Hepatocyte (in vitro differentiated cells): ENCODE data around the gene CELF5. TPM values are rescaled to one million over a fixed set of nuclear protein-coding genes. Genes with fewer than 3 reads are reported as not detected.

Experiments
- DNase-seq: peaks from one replicate; pipeline ENCODE4 v3.0.0-alpha.2; 2016; ENCODE audit warnings: low spot score
- H2AFZ ChIP-seq: fragments of 200-600 bp; sonication (generic); 2 replicates; pipeline ENCODE4 v1.6.0; 2016; ENCODE audit warnings: antibody characterized with exemption, mild to moderate bottlenecking
- H3K27ac ChIP-seq: fragments of 200-600 bp; sonication (generic); 2 replicates; pipeline ENCODE4 v1.5.1; 2016; ENCODE audit warnings: mild to moderate bottlenecking
- H3K27me3 ChIP-seq: fragments of 200-600 bp; sonication (generic); 2 replicates; pipeline ENCODE4 v1.6.1; 2016
- H3K36me3 ChIP-seq: fragments of 200-600 bp; sonication (generic); replicated peaks from 2 replicates; pipeline ENCODE4 v1.5.1; 2016; ENCODE audit warnings: low read depth; ENCODE audit not compliant: insufficient read depth
- H3K4me1 ChIP-seq: fragments of 200-600 bp; sonication (generic); 2 replicates; pipeline ENCODE4 v1.5.1; 2016; ENCODE audit warnings: mild to moderate bottlenecking, moderate library complexity; ENCODE audit not compliant: insufficient read depth
- H3K4me2 ChIP-seq: fragments of 200-600 bp; sonication (generic); 2 replicates; pipeline ENCODE4 v1.6.0; 2016
- H3K4me3 ChIP-seq: fragments of 200-600 bp; sonication (generic); 2 replicates; pipeline ENCODE4 v1.5.1; 2016; ENCODE audit warnings: mild to moderate bottlenecking
- H3K79me2 ChIP-seq: fragments of 200-600 bp; sonication (generic); 2 replicates; pipeline ENCODE4 v1.6.0; 2017; ENCODE audit warnings: mild to moderate bottlenecking
- H3K9me2 ChIP-seq: fragments of 200-600 bp; sonication (generic); replicated peaks from 2 replicates; pipeline ENCODE4 v1.6.0; 2017; ENCODE audit warnings: mild to moderate bottlenecking; ENCODE audit not compliant: insufficient read depth
- H3K9me3 ChIP-seq: fragments of 200-600 bp; sonication (generic); 2 replicates; pipeline ENCODE4 v1.5.1; 2016; ENCODE audit warnings: low read depth, mild to moderate bottlenecking
- H4K20me1 ChIP-seq: fragments of 200-600 bp; sonication (generic); 2 replicates; pipeline ENCODE4 v1.6.0; 2016; ENCODE audit warnings: mild to moderate bottlenecking; ENCODE audit not compliant: insufficient read depth, poor library complexity, severe bottlenecking
- CTCF ChIP-seq: fragments of 200-600 bp; sonication (generic); IDR thresholded peaks from 2 replicates; pipeline ENCODE4 v1.5.1; 2016; ENCODE audit warnings: antibody characterized with exemption, mild to moderate bottlenecking; ENCODE audit not compliant: poor library complexity
- EZH2 ChIP-seq: fragments of 200-600 bp; sonication (generic); IDR thresholded peaks from 2 replicates; pipeline ENCODE4 v1.6.1; 2016; ENCODE audit warnings: antibody characterized with exemption, mild to moderate bottlenecking, borderline replicate concordance
- EZH2phosphoT487 ChIP-seq: fragments of 200-600 bp; sonication (generic); IDR thresholded peaks from one replicate; pipeline ENCODE4 v1.6.1; 2018; ENCODE audit warnings: antibody characterized with exemption, mild to moderate bottlenecking, low read depth, moderate library complexity; ENCODE audit not compliant: unreplicated experiment, severe bottlenecking
- WGBS: methylation state at CpG from one replicate; pipeline ENCODE4 v1.1.6; 2016; ENCODE audit warnings: low lambda C conversion rate; ENCODE audit errors: missing lambda C conversion rate; 5-methylcytosine and 5-hydroxymethylcytosine counted together
- polyA plus RNA-seq: library from polyadenylated mRNA; unstranded; fragments of >200 nt; fragmentation: Nextera tagmentation; extraction: Ambion mirVana; gene quantifications from 2 replicates; pipeline ENCODE4 v1.2.1, GENCODE V29; 2016
- total RNA-seq: library from RNA; depleted of rRNA; stranded (reverse); fragments of >200 nt; gene quantifications from 2 replicates; pipeline ENCODE4 v1.2.3, GENCODE V29; 2014

The CELF5 gene
- total and polyA plus RNA-seq, 2 experiments from 2014 or later, result 0.03 to 0.17 TPM

DNA sequence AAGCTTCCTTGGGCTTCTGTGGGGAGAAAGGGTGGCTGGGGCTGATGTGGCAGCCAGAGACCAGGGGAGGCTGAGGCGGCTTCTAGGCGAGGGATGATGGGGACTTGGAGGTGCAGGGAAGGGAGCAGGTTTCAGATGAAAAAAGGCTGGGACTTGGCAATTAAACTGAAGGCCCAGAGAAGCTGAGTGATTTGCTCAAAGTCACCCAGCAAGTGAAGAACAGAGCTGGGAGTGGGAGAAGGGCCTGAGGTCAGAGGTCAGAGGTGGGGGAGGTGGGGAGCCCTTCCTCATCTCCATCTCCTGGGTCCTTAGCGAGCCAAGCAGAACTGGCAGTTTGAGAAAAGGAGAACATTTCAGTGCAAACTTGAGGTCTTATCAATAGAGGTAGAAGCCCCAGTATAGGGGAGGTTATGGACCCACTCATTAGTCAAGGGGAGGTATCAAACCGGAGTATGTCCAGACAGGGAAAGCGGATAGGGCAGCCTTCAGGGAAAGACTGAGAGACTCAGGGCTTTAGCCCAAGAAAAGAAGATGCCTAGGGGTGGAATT lies 92.3 kb downstream of the CELF5 start:
- 87% methylated on average over 5 of the region's 5 CpGs for WGBS
- no peaks in the 10 kb centered on the region for H3K9me3 ChIP-seq
- no peak overlapping the region for H3K4me2 ChIP-seq

GRCh38 chr19:3319643-3320353 lies 95.3 kb downstream of the CELF5 start:
- Histone ChIP-seq H3K4me3 (no peak overlapping the region), H3K9me3 (no peaks in the 10 kb centered on the region), H2AFZ (no peak overlapping the region)

More for the DNA sequence above, 92.3 kb downstream of the CELF5 start:
- Histone ChIP-seq H3K4me1 (no peaks in the 10 kb centered on the region), H3K27me3 (no peaks in the 10 kb centered on the region), H3K27ac (no peak overlapping the region), H4K20me1 (no peaks in the 10 kb centered on the region), H3K36me3 (no peaks in the 10 kb centered on the region), H2AFZ (no peak overlapping the region), H3K79me2 (no peaks in the 10 kb centered on the region), H3K4me3 (no peak overlapping the region), H3K9me2 (no peaks in the 10 kb centered on the region)
- DNase-seq, result no peak
- TF ChIP-seq CTCF (no peak), EZH2 (no peak), EZH2phosphoT487 (no peak)

GRCh38 chr19:3320354-3320670 lies 95.9 kb downstream of the CELF5 start:
- no peaks in the 10 kb centered on the region for H3K36me3 ChIP-seq
- no peak overlapping the region for H2AFZ ChIP-seq
- H3K4me2 ChIP-seq, result no peak overlapping the region
- H3K79me2 ChIP-seq, result no peaks in the 10 kb centered on the region
- no peaks in the 10 kb centered on the region for H3K27me3 ChIP-seq
- DNase-seq, result no peak
- H3K4me1 ChIP-seq, result no peaks in the 10 kb centered on the region
- H3K27ac ChIP-seq, result no peak overlapping the region
- whole genome bisulfite sequencing, result 80% methylated on average over 9 of the region's 29 CpGs
- no peaks in the 10 kb centered on the region for H4K20me1 ChIP-seq
- H3K4me3 ChIP-seq, result no peak overlapping the region
- H3K9me3 ChIP-seq, result no peaks in the 10 kb centered on the region
- TF ChIP-seq EZH2phosphoT487, result no peak
- no peak for TF ChIP-seq EZH2
- H3K9me2 ChIP-seq, result no peaks in the 10 kb centered on the region

More at GRCh38 chr19:3319643-3320353, 95.3 kb downstream of the CELF5 start:
- H3K4me1 ChIP-seq, result no peaks in the 10 kb centered on the region
- no peaks in the 10 kb centered on the region for H3K79me2 ChIP-seq
- H3K27ac ChIP-seq, result no peak overlapping the region
- DNase-seq, result no peak
- H3K9me2 ChIP-seq, result no peaks in the 10 kb centered on the region
- 71% methylated on average over 15 of the region's 18 CpGs for WGBS
- H3K27me3 ChIP-seq, result no peaks in the 10 kb centered on the region
- H3K4me2 ChIP-seq, result no peak overlapping the region
- H3K36me3 ChIP-seq, result no peaks in the 10 kb centered on the region
- no peaks in the 10 kb centered on the region for H4K20me1 ChIP-seq
- TF ChIP-seq EZH2 (no peak), EZH2phosphoT487 (no peak), CTCF (no peak)

DNA sequence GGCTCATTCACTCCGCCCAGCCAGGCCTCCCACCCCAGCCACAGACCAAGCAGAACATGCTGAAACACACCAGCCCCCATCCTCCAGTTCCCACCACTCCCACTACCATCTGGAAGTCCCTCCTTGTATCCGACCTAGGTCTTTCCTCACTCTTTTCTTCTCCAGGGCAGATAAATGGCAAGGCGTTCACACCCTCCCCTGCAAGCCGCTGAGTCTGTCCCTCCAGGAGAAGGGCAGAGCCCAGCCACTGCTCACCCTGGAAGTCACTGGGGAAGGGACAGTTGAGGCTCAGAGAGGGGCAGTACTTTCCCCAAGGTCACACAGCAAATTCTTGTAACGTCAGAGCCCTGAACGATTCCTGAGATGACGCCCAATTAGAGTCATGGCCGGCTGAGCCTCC lies 96.4 kb downstream of the CELF5 start:
- no peaks in the 10 kb centered on the region for H3K9me2 ChIP-seq
- H3K79me2 ChIP-seq, result no peaks in the 10 kb centered on the region
- no peak overlapping the region for H3K4me2 ChIP-seq
- no peaks in the 10 kb centered on the region for H4K20me1 ChIP-seq
- no peak overlapping the region for H3K27ac ChIP-seq
- TF ChIP-seq EZH2, result no peak
- no peak for TF ChIP-seq EZH2phosphoT487
- TF ChIP-seq CTCF, result no peak
- 74% methylated on average over 8 of the region's 8 CpGs for WGBS
- H3K27me3 ChIP-seq, result no peaks in the 10 kb centered on the region
- DNase-seq, result no peak
- no peak overlapping the region for H2AFZ ChIP-seq
- no peaks in the 10 kb centered on the region for H3K9me3 ChIP-seq
- no peak overlapping the region for H3K4me3 ChIP-seq
- H3K4me1 ChIP-seq, result no peaks in the 10 kb centered on the region
- no peaks in the 10 kb centered on the region for H3K36me3 ChIP-seq
